Ovary (tissue), 3 donors: ENCODE data around the gene LYPD4.

Experiments used
- POLR2A ChIP-seq: fragments of 450-650 bp; IDR thresholded peaks from one replicate; pipeline ENCODE4 v1.6.1; 2017; ENCODE audit warnings: antibody characterized with exemption, mild to moderate bottlenecking, moderate library complexity
- TF ChIP-seq, protein P1 (sequence below), 3 donors: fragments of 450-650 bp in 2 of 3; fragments of 200-600 bp in 1 of 3; IDR thresholded peaks; one replicate each; pipeline versions ENCODE4 v1.5.1 to v1.8.0; 2016 to 2022; ENCODE audit warnings: antibody characterized with exemption in 3 of 3, mild to moderate bottlenecking in 1 of 3
- donor health status: DM: no; HTN: no; CAD: no.

DNA sequence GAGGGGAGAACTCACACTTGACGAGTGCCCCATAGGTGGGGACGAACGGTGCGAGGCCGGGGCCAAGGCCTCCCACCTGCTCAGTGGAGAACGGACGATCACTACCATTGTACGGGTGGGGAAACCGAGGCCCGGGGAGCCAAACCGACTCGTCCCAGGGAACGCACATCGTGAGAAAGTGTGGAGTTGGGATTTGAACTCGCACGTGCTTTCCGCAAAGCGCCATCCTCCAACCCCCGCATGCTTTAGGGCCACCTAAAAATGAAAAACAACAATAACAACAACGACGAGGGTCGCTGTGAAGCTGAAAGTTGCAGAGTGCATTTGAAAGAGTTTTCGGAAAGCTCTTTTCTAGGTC, 39.0 kb upstream of the LYPD4 start:
- TF ChIP-seq, protein P1, sequence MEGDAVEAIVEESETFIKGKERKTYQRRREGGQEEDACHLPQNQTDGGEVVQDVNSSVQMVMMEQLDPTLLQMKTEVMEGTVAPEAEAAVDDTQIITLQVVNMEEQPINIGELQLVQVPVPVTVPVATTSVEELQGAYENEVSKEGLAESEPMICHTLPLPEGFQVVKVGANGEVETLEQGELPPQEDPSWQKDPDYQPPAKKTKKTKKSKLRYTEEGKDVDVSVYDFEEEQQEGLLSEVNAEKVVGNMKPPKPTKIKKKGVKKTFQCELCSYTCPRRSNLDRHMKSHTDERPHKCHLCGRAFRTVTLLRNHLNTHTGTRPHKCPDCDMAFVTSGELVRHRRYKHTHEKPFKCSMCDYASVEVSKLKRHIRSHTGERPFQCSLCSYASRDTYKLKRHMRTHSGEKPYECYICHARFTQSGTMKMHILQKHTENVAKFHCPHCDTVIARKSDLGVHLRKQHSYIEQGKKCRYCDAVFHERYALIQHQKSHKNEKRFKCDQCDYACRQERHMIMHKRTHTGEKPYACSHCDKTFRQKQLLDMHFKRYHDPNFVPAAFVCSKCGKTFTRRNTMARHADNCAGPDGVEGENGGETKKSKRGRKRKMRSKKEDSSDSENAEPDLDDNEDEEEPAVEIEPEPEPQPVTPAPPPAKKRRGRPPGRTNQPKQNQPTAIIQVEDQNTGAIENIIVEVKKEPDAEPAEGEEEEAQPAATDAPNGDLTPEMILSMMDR (IDR thresholded peaks at IDR 0.05), result no peak
- no peak for TF ChIP-seq POLR2A
